MV-4-11 (cell line): ENCODE results near the gene ATAD5.
"Not testable (repeated sequence)": the region's sequence is repeated elsewhere in the genome, so short reads cannot be mapped to it uniquely, and the experiment has no call there.

Experiments used
- DNase-seq: peaks from one replicate; lab custom pipeline; 2025; lab: John Stamatoyannopoulos, UW

Gene ATAD5

DNA sequence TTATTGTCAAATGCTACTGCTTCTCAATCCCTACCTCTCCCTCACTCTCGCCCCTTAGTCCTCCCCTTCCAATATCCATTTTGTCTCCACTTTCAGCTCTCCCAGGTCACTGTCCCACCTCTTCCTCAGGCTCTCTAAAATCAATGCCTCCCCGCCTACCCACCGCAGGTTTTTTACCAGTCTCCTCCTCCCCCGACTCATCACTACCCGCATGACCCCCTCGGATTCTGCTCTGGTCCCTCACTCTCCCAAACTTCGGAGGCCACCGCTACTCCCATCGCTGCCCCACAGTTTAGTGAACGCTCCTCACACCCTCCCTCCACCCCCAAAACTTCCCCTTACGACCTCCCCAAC, 7.8 kb upstream of the ATAD5 start:
- DNase-seq, result no peak

DNA sequence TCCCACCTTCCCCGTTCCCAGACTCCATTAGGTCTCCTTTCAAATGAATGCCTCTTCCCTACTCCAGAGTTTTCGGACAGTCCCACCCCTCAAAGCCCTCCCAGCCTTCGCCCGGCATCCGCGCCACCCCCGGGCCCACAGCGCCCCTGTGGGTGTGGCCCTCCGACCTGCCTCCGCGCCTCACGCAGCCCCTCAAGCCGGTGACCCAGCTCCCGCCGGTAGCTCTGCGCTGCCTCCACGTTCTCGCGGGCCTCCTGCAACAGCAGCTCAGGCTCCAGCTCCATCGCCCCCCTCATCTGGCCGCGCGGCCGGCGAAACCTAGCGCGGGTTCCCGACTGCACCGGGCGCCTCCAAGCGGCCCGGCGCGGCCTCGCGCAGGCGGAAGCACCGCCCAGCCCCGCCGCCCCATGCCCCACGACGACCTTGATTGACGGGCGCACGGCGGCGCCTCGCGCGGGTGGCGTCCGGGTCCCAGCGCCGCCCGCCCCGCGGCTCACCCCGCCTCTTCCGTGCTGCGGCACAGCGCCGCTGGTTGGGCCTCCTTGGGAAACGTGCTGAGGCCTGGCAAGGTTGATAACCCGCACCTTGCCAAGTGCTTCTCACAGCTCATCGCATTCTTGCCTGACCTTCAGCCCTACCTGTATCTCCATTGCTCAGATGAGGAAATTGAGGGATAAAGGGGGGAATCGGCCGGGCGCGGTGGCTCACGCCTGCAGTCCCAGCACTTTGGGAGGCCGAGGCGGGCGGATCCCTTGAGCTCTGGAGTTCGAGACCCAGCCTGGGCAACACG, 7.2 kb upstream of the ATAD5 start, which contains the start of gene CRLF3:
CRLF3 (minus strand) TSS at position 337 of the 790 bp plus-strand sequence; CDS start at position 296, 41 bp downstream.
- peak; percentile 85 for DNase-seq

DNA sequence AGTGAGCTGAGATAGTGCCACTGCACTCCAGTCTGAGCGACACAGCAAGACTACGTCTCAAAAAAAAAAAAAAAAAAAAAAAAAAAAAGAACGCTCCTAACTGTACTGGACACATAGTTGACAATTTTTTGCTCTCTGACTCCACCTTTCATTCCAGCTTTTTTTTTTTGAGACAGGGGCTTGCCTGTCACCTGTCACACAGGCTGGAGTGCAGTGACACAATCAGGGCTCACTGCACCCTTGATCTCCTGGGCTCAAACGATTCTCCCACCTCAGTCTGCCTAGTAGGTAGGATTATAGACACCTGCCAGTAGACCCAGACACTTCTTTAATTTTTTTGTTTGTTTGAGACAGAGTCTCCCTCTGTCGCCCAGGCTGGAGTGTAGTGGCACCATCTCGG, 4.7 kb upstream of the ATAD5 start:
- DNase-seq, result no peak

DNA sequence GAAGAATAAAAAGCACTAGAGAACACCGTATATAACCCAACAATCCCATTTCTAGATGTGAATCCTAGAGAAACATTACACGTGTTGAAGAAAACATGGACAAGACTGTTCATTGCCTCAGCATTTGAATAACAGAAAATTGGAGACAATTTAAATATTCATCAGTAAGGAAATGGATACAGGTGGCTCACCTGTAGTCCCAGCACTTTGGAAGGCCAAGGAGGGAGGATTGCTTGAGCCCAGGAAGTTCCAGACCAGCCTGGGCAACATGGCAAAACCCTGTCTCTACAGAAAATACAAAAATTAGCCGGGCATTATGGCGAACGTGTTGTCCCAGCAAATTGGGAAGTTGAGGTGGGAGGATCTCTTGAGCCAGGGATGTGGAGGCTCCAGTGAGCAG, 2.7 kb upstream of the ATAD5 start:
- DNase-seq, result no peak

GRCh38 chr17:30831257-30831656, 509 bp upstream of the ATAD5 start:
- DNase-seq, result no peak

- DNase-seq, result no peak
Observed at GRCh38 chr17:30832438-30833124, 815 bp downstream of the ATAD5 start.

DNA sequence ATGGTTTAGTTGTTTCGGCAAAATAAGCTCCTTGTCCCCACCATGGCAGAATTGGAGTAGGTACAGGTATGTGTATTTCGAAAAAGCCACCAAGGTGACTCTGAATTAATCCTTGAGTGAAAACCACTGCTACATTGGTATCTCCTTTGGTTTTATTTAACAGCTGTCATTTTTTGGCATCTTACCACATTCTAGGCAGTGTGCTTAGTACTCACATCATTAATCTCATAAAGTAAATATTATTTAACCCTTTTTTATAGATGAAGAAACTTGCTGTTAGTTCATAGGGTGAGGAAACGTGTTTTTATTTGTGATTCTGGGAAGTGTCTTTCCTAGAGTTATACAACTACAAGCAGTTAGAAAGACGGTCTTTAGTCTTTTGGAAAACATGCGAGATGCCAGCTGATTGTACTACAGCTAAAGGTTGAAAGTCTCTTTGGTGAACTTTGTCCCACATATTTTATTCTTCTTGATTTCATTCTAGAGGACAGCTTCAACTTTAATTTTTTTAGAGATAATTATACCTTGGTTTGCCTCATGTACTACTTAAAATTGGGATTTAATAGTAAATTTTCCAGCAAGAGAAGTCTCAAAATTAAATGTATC, 6.5 kb downstream of the ATAD5 start:
- no peak for DNase-seq

- peak; percentile 91 for DNase-seq
Observed at GRCh38 chr17:30840771-30841170, 9.0 kb downstream of the ATAD5 start.

GRCh38 chr17:30848021-30848420, 16.3 kb downstream of the ATAD5 start:
- no peak for DNase-seq

DNA sequence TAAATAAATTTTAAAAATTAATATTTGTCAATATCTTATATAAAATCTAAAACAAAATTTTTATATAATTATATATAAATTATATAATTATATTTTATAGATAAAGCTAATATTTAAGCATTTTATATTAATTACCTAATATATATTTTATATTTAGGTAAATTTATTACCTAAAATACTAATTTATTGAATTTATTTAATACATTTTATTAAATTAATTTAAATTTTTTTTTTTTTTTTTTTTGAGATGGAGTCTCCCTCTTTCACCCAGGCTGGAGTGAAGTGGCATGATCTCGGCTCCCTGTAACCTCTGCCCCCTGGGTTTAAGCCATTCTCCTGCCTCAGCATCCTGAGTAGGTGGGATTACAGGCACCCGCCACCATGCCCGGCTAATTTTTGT, 22.4 kb downstream of the ATAD5 start:
- DNase-seq, result no peak

DNA sequence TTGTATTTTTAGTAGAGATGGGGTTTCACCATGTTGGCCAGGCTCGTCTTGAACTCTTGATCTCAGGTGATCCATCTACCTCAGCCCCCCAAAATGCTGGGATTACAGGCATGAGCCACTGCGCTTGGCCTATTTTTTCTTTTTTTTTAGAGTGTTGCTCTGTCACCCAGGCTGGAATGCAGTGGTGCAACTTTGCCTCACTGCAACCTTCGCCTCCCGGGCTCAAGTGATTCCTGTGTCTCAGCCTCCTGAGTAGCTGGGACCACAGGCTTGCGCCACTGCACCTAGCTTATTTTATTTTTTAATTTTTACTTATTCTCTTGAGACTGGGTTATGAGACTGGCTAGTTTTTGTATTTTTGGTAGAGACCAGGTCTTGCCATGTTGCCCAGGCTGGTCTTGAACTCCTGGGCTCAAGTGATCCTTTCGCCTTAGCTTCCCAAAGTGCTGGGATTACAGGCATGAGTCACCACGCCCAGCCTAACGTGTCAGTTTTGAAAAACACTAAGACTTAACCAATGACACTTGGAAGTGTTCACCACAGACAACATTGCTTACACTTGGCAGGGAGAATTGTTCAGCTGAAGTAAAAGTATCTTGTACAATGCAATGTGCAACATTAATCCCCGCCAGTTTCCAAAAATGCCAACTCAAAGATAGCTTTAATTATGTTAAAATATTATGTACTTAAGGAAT, 26.9 kb downstream of the ATAD5 start:
- peak; percentile 56 for DNase-seq

DNA sequence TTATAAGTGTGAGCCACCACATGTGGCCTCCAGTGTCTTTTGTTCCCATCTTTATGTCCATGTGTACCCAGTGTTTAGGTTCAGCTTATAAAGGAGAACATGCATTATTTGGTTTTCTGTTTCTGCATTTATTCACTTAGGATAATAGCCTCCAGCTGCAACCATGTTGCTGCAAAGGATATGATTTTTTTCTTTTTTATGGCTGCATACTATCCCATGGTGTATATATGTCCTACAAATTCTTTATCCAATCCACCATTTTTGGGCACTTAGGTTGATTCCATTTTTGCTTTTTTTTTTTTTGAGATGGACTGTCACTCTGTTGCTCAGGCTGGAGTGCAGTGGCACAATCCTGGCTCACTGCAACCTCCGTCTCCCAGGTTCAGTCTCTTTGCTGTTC, 32.9 kb downstream of the ATAD5 start:
- no peak for DNase-seq

DNA sequence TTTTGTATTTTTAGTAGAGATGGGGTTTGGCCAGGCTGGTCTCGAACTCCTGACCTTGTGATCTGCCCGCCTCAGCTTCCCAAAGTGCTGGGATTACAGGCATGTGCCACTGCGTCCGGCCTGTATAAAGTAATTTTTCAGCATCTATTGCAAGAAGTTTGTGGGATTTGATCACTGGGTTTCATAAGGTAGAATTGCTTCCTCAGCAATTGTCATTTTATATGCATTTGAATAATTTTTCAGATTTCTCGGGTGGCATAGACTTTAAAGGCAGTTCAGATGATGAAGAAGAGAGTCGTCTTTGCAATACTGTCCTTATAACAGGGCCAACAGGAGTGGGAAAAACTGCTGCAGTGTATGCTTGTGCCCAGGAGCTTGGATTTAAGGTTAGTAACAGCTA, 37.2 kb downstream of the ATAD5 start:
- no peak for DNase-seq

DNA sequence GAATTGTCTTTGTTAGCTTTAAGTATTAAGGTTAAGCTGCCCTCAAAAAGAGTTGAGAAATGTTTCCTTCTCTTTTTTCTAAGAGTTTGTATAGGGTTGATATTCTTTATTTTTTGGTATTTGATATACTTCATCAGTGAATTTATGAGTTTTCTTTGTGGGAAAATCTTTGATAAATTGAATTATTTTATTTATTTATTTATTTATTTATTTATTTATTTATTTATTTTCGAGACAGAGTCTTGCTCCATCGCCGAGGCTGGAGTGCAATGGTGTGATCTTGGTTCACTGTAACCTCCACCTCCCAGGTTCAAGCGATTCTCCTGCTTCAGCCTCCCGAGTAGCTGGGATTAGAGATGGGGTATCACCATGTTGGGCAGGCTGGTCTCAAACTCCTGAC, 54.4 kb downstream of the ATAD5 start:
- DNase-seq, result no peak

- DNase-seq, result no peak
Observed at GRCh38 chr17:30894236-30894635, 62.5 kb downstream of the ATAD5 start.

- DNase-seq, result no peak
Observed at GRCh38 chr17:30897311-30897710, 65.5 kb downstream of the ATAD5 start.

DNA sequence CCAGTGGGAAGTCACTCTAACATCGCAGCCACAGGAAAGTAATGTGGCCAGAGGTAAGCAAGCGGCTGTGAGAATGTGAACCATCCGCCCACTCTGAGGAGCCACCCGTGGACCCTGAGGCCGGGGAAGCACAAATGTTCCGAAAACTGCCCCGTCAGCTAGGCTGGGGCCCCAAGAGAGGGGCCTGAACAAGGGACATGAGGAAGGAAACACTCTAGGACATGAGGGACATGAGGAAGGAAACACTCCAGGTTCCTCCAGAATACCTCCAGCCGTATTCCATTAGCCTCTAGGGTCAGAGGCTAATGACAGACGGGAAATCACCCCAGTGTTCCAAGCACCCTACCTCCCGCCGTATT, 74.0 kb downstream of the ATAD5 start:
- DNase-seq, result no peak

GRCh38 chr17:30906101-30906911, 74.5 kb downstream of the ATAD5 start, which contains the start of gene TEFM:
TEFM (minus strand) TSS chr17:30906238; CDS start chr17:30906198, 40 bp downstream.
- DNase-seq, result peak; percentile 81

DNA sequence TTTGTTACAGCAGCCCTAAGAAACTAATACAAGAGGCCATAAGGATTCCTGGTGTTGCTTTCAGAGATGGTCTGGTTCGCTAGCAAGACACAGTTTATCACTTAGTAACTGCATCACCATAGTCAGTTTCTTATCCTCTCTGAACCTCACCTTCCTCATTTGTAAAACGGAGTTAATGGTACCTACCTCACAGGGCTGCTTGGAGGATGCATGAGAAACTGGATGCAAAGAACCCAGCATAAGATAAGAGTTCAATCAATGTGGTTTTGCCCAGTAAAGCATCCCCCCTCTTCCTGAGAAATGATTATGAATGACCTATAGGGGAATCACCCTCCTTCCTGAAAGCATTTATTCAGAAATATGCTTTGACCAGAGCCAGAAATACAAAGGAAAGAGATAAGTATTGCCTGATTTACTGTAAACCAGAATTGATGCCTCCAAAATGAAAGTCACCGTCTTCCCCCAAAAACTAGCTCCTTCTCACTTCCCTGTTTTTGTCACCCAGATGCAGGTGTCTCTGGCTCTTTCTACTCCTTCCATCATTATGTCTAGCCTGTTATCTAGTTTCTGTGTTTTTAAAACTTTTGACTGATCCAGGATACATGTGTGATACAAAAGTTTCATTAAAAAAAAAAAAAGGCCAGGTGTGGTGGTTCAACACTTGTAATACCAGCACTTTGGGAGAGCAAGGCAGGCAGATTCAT, 77.1 kb downstream of the ATAD5 start:
- no peak for DNase-seq

GRCh38 chr17:30910151-30910550, 78.4 kb downstream of the ATAD5 start:
- DNase-seq, result not testable (repeated sequence)

DNA sequence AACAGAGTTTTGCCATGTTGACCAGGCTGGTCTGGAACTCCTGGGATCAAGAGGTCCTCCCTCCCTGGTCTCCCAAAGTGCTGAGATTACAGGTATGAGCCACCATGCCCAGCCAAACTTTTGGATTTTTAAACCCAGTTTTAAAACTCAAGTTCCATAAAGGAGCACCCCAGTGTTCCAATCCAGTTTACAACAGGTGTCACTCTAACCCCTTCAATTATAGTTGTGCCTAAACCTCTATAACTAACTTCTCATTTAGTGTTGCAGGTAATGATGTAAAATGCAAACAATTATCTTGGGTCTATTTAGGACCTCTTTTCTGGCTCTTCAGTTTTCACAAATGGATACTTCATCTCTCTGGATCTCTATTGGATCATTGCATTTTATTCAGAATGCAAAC, 82.2 kb downstream of the ATAD5 start:
- no peak for DNase-seq
